ENCODE results near the gene PIGQ. TPM values are rescaled to one million over a fixed set of nuclear protein-coding genes. Genes with fewer than 3 reads are reported as not detected.

The PIGQ gene
- total RNA-seq, 2 donors from 2014 or later, result 28.0 to 34.2 TPM

DNA sequence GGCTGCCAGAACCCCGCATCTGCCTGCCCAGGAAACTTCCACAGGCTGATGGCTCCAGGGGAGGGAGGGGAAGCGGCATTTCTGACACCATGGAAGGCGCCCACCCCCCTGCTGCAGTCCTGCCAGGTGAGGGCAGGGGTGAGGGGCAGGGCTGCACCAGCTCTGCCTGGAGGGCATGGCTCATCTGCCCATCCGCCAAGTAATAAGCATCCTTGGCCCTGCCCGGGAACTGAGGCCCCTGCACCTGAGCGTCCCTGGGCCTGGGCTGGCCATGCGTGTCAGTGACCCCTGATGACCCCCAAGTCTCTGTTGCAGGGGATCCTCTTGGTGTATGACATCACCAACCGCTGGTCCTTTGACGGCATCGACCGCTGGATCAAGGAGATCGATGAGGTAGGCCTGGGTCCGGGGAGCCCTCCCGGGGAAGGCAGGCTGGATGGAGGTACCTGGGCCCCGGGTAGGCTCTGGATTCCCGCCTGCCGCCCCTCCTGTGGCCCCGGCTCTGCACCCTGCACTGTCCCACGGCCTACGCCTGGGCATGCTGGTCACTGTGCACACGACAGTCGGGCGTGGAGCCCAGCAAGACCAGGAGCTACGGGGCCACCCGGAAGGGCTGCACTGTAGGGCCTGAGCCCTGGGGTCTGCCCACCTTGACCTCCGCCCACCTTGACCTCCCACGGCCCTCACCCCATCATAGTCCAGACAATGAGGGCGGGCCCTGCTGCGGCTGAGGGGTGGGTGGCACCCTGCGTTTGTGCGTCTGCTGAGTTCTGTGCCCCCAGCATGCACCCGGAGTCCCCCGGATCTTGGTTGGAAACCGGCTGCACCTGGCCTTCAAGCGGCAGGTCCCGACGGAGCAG is 55.6 kb downstream of the PIGQ start:
- no peaks in the 10 kb centered on the region for H3K4me1 Mint-ChIP-seq
- no peaks in the 10 kb centered on the region for H3K36me3 Mint-ChIP-seq (ENCODE audit: low read depth)
- no peak overlapping the region for H3K27ac Mint-ChIP-seq
- H3K9me3 Mint-ChIP-seq, result no peaks in the 10 kb centered on the region
- ATAC-seq (replicated peaks), result no peak
- H3K27me3 Mint-ChIP-seq, result no peaks in the 10 kb centered on the region
- no peak overlapping the region for H3K4me3 Mint-ChIP-seq

DNA sequence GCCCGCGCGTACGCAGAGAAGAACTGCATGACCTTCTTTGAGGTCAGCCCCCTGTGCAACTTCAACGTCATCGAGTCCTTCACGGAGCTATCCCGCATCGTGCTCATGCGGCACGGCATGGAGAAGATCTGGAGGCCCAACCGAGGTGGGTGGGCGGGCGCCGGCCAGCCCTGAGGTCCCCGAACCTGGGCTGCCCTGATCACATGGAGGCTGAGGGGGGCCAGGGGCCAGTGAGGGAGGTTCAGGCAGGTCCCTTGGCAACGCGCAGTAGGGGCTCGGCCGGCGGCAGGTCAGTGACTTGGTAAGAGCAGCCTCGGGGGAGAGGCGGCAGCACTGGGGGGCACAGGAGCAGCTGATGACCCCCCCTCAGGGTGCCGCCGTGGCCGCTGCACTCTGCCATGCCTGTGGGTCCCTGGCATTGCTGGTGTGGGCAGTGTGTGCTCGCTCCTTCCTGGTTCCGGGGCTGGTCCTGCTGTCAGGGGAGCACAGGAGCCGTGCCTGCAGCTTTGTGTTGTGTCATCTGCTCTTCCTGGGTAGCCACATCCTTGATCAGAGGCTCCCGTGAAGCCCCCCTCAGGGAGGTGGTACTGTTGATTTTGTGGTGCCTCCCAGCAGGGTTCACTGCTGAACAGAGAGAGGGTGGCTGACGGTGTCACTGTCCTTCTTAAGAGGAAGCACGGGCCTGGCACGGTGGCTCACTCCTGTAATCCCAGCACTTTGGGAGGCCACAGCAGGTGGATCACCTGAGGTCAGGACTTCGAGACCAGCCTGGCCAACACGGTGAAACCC is 56.4 kb downstream of the PIGQ start:
- Mint-ChIP-seq H3K4me1 (no peaks in the 10 kb centered on the region), H3K4me3 (no peak overlapping the region), H3K27me3 (no peaks in the 10 kb centered on the region), H3K9me3 (no peaks in the 10 kb centered on the region), H3K36me3 (ENCODE audit: low read depth) (no peaks in the 10 kb centered on the region), H3K27ac (no peak overlapping the region)
- no peak for ATAC-seq (replicated peaks)

DNA sequence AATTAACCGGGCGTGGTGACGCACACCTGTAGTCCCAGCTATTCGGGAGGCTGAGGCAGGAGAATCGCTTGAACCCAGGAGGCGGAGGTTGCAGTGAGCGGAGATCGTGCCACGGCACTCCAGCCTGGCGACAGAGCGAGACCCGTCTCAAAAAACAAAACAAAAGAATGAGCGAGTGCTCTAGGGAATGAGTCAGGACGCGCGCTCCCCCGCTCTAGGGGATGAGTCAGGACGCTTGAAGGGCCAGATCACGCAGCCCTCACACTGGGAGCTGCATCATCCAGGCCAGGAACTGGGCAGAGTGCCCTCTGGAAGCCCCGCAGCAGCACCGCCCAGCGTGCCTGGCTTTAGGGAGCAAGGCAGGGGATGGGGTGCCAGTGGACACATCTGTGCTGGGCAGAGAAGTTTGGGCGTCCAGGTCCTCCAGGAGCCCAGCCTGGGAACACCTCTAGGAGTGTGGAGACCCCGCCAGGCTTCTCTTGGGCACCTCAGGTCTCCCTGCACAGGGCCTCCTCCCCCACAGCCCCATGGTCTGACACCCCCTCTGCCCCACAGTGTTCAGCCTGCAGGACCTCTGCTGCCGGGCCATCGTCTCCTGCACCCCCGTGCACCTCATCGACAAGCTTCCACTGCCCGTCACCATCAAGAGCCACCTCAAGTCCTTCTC is 57.2 kb downstream of the PIGQ start:
- no peak overlapping the region for H3K4me3 Mint-ChIP-seq
- H3K27me3 Mint-ChIP-seq, result no peaks in the 10 kb centered on the region
- no peaks in the 10 kb centered on the region for H3K9me3 Mint-ChIP-seq
- H3K4me1 Mint-ChIP-seq, result no peaks in the 10 kb centered on the region
- H3K36me3 Mint-ChIP-seq (ENCODE audit: low read depth), result no peaks in the 10 kb centered on the region
- ATAC-seq (replicated peaks), result no peak
- no peak overlapping the region for H3K27ac Mint-ChIP-seq

DNA sequence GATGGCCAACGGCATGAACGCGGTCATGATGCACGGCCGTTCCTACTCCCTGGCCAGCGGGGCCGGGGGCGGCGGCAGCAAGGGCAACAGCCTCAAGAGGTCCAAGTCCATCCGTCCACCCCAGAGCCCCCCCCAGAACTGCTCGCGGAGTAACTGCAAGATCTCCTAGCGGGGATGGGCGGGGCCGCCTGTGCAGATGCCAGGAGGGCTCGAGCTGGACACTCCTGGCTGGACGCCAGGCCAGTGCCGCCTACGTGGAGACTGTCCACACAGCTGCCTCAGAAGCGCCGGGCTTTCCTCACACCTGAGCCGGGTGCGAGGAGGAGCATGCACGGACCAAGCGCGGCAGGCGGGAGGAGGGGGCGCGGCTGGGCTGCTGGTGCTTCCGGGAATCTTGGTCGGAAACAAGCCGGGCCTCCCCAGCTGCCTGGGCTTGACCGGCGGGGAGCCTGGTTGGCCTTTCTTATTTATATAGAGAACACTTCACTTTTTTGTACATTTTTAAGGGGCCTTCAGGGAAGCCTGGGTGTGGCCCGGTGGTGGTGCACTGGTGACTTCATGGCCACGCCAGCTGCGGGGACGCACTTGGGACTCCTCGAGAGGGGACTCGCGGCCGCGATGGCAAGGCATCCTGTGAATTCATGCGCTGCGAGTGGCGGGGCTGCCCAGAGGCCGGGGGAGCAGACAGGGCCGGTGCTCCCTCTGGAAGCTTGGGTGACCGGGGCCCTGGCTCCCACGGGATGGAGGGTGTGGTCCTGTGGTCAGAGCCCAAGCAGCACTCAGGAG is 57.9 kb downstream of the PIGQ start:
- no peak overlapping the region for H3K27ac Mint-ChIP-seq
- H3K27me3 Mint-ChIP-seq, result no peaks in the 10 kb centered on the region
- no peaks in the 10 kb centered on the region for H3K4me1 Mint-ChIP-seq
- no peaks in the 10 kb centered on the region for H3K36me3 Mint-ChIP-seq (ENCODE audit: low read depth)
- no peak for ATAC-seq (replicated peaks)
- H3K9me3 Mint-ChIP-seq, result no peaks in the 10 kb centered on the region
- no peak overlapping the region for H3K4me3 Mint-ChIP-seq

DNA sequence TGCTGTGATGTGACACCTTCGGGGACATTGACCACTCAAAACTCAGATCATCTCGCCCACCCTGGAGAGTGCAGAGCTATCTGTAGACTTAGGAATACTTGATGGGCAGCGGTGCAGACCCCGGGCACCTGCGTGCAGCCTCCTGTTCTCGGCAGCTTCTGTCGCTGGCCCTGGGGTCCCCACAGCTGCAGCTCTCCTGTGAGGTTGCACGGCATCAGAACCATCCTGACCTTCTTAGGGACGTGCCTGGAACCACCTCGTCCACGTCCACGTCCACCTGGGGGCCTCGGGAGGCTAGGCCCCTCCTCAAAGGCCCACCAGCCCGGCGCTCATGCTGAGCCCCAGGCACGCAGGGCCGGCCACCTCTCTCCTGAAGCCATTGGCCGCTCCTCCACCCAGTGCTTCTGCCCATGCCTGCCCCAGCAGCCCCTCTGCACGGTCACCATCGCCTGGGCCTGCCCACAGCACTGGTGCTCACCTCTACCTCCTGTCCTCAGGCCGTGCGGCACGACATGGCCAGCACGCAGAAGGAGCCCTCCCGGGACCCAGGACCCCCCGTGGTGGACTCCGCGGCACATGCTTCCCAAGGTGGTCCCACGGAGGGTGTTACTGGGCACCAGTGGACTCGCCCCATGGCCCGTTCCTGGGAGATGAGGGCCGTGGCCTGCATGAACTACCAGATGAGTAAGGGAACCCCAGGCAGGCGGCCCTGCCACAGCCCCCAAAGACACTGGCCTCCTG is 58.7 kb downstream of the PIGQ start:
- H3K27ac Mint-ChIP-seq, result no peak overlapping the region
- no peaks in the 10 kb centered on the region for H3K4me1 Mint-ChIP-seq
- H3K36me3 Mint-ChIP-seq (ENCODE audit: low read depth), result no peaks in the 10 kb centered on the region
- no peaks in the 10 kb centered on the region for H3K27me3 Mint-ChIP-seq
- no peaks in the 10 kb centered on the region for H3K9me3 Mint-ChIP-seq
- ATAC-seq (replicated peaks), result no peak
- H3K4me3 Mint-ChIP-seq, result no peak overlapping the region

DNA sequence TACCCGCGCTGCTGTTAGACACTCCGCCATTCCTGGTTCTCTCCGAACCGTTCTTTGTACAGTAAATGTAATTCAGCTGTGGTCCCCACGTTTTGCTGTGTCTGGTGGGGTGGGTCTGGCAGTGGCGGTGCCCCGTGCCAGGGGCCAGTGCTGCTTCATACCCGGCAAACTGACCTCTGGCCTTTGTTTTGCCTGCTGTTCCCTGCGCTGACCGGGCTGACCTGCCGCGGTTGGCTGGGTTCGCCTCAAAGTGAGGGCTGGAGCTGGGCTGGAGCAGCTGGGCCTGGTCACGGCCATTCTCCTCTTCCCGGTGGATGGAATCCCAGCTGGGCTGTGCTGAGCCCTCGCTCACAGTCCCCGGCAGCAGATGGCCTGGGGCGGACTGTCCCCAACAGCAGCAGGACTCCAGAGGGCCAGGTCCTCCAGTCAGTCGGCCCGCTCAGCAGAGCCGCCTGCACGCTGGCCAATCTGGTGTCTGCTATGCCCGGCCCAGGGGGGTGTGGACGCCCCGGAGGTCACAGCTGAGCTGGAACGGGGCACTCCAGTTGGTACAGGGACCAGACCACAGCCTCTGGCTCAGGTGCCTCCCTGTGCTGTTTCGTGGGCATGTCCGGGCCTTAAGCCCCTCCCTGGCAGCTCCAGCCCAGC is 59.5 kb downstream of the PIGQ start:
- Mint-ChIP-seq H3K27me3 (no peaks in the 10 kb centered on the region), H3K9me3 (no peaks in the 10 kb centered on the region), H3K36me3 (ENCODE audit: low read depth) (peaks cover 4% of the 10 kb centered on the region), H3K4me1 (no peaks in the 10 kb centered on the region), H3K27ac (no peak overlapping the region), H3K4me3 (no peak overlapping the region)
- no peak for ATAC-seq (replicated peaks)

DNA sequence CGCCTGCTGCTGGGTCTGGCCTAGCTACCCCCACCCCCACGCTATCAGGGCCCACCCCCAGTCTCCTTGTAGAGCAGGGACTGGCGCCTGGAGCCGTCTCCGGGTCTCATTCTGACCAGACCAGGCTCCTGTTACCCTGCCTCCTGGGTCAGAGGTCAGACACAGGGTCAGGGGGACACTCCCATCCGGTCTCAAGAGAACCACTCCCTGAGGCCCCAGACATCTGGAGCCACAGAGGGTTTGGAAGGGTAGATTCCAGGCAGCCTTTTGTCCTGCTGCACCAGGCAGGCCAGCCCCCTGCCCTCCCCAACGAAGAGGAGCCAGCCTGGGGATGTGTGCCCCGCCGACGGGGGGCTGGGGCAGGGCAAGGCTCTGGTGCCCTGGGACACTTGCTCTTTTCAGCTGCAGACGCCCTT is 60.1 kb downstream of the PIGQ start:
- no peak for ATAC-seq (replicated peaks)
- H3K4me1 Mint-ChIP-seq, result no peaks in the 10 kb centered on the region

DNA sequence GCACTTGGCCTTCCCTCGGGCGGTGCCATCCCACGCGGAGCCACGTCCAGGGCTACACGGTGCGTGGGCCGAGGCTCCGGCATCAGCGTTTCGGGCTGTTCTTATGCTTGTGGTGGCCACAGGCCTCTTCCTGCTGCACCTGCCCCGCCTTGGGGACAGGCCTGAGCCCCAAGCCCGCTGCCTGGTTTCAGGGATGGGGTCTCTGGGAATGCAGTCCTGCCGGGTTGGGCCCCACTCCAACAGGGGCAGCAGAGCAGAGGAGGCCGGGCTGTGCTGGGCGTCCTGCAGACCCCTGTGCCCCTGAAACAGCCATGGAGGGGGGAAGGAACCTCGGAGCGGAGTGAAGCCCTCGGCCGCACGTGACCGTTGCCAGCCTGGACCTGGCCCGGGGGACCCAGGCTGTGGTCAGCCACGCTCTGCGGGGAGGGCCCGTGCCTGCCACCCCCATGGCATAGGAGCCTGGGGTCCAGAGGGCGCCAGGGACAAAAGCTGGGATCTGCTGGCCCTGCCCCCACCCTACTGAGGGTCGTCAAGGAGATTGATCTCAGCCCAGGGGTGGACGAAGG is 60.6 kb downstream of the PIGQ start:
- ATAC-seq (replicated peaks), result no peak
- Mint-ChIP-seq H3K27me3 (no peaks in the 10 kb centered on the region), H3K9me3 (no peaks in the 10 kb centered on the region), H3K36me3 (ENCODE audit: low read depth) (peaks cover 7% of the 10 kb centered on the region), H3K4me1 (no peaks in the 10 kb centered on the region), H3K4me3 (no peak overlapping the region), H3K27ac (no peak overlapping the region)

More for the DNA sequence above, 60.1 kb downstream of the PIGQ start:
- H3K4me3 Mint-ChIP-seq, result no peak overlapping the region
- no peak overlapping the region for H3K27ac Mint-ChIP-seq
- H3K9me3 Mint-ChIP-seq, result no peaks in the 10 kb centered on the region
- no peaks in the 10 kb centered on the region for H3K27me3 Mint-ChIP-seq
- peaks cover 7% of the 10 kb centered on the region for H3K36me3 Mint-ChIP-seq (ENCODE audit: low read depth)

DNA sequence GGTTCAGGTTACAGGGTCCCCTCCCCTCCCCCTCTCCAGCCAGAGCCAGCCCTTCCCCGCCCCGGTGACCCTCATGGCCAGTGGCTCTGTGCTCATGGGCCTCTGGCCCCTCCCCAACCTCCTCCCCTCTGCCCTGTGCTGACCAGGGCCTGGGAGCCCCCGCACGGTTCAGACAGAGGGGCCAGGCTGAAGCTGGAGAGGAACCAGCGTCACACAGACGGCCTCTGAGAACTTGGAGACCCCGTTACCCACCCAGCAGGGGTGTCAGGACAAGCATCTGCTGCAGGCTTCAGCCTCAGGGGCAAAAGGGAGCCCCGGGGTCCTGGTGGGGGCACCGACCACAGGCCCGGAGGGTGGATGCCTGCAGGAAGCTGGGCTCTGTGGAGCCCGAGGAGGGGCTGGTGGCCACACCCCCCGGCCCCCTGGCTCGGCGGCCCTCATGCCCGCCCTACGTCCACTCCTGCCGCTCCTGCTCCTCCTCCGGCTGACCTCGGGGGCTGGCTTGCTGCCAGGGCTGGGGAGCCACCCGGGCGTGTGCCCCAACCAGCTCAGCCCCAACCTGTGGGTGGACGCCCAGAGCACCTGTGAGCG is 61.1 kb downstream of the PIGQ start, which contains the start of gene WFIKKN1:
WFIKKN1 (plus strand) TSS at position 171 of the 591 bp plus-strand sequence; CDS start at position 440, 269 bp downstream.
- no peak for ATAC-seq (replicated peaks)
- H3K36me3 Mint-ChIP-seq (ENCODE audit: low read depth), result peaks cover 7% of the 10 kb centered on the region
- H3K9me3 Mint-ChIP-seq, result no peaks in the 10 kb centered on the region
- no peak within 1 kb of the TSS for H3K27ac Mint-ChIP-seq
- H3K4me3 Mint-ChIP-seq, result no peak within 1 kb of the TSS
- H3K27me3 Mint-ChIP-seq, result no peaks in the 10 kb centered on the region
- H3K4me1 Mint-ChIP-seq, result no peaks in the 10 kb centered on the region

DNA sequence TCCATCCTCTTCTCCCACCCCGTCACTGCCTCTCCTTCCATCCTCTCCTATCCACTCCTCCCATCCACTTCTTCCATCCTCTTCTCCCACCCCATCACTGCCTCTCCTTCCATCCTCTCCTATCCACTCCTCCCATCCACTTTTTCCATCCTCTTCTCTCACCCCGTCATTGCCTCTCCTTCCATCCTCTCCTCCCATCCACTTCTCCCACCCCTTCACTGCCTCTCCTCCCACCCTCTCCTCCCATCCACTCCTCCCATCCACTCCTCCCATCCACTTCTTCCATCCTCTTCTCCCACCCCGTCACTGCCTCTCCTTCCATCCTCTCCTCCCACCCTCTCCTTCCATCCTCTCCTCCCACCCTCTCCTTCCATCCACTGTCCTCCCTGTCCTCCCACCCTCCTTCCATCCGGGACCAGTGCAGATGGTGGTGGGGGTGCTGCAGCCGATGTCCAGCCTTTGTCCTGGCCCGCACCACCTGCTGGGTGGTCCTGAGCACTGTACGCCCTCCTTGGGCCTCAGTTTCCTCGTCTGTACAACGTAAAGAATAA is 62.1 kb downstream of the PIGQ start:
- Mint-ChIP-seq H3K4me3 (no peak overlapping the region), H3K36me3 (ENCODE audit: low read depth) (peaks cover 14% of the 10 kb centered on the region), H3K9me3 (no peaks in the 10 kb centered on the region), H3K27me3 (no peaks in the 10 kb centered on the region), H3K27ac (no peak overlapping the region), H3K4me1 (peaks cover 6% of the 10 kb centered on the region)
- no peak for ATAC-seq (replicated peaks)

DNA sequence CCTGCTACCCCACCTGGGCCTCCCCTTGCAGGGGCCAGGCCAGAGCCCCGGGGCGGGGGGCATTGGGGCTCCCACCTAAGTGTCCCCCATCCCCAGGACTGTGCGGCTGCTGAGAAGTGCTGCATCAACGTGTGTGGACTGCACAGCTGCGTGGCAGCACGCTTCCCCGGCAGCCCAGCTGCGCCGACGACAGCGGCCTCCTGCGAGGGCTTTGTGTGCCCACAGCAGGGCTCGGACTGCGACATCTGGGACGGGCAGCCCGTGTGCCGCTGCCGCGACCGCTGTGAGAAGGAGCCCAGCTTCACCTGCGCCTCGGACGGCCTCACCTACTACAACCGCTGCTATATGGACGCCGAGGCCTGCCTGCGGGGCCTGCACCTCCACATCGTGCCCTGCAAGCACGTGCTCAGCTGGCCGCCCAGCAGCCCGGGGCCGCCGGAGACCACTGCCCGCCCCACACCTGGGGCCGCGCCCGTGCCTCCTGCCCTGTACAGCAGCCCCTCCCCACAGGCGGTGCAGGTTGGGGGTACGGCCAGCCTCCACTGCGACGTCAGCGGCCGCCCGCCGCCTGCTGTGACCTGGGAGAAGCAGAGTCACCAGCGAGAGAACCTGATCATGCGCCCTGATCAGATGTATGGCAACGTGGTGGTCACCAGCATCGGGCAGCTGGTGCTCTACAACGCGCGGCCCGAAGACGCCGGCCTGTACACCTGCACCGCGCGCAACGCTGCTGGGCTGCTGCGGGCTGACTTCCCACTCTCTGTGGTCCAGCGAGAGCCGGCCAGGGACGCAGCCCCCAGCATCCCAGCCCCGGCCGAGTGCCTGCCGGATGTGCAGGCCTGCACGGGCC is 62.9 kb downstream of the PIGQ start:
- H3K36me3 Mint-ChIP-seq (ENCODE audit: low read depth), result peaks cover 15% of the 10 kb centered on the region
- H3K27ac Mint-ChIP-seq, result no peak overlapping the region
- no peak for ATAC-seq (replicated peaks)
- H3K4me1 Mint-ChIP-seq, result peaks cover 6% of the 10 kb centered on the region
- H3K27me3 Mint-ChIP-seq, result no peaks in the 10 kb centered on the region
- no peaks in the 10 kb centered on the region for H3K9me3 Mint-ChIP-seq
- H3K4me3 Mint-ChIP-seq, result no peak overlapping the region

Measured in activated T-helper 17 cell treated with anti-CD3 and anti-CD28 coated beads, Interleukin-2, amount 50 U/mL, for 72 hours (primary cell).